SK-N-MC (cell line): Measurements from ENCODE around the gene RPS6KA3.

Experiments used
- EZH2 ChIP-seq: fragments of 200-600 bp; sonication (generic); IDR thresholded peaks from one replicate; pipeline ENCODE4 v1.6.1; 2017; ENCODE audit warnings: antibody characterized with exemption
- POLR2AphosphoS5 ChIP-seq: IDR thresholded peaks from 2 replicates; pipeline ENCODE4 v1.6.1; 2012; ENCODE audit warnings: mild to moderate bottlenecking, low read depth, low read length, borderline replicate concordance

DNA sequence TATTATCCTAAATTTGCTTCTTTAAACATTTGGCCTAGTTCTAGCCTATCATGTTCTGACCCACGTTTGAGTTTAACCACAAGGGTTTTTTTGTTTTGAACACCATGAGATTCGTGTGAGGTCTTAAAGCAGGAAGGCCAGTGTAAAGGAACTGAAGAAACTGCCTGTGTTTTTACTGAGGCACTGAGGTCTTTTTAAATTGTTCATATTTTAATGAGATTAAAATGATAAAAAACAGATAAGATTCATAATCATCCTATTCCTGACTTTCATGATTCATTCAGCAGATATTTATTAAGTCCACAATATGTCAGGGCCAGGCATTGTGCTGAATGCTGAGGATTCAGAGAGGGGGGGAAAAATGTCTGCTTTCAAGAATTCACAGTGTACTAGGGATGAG lies 3.2 kb downstream of the RPS6KA3 start:
- TF ChIP-seq EZH2 (no peak), POLR2AphosphoS5 (no peak)
